GM12891 (cell line): ENCODE results near the gene RNU1-4.
"Not testable (repeated sequence)": the region's sequence is repeated elsewhere in the genome, so short reads cannot be mapped to it uniquely, and the experiment has no call there.

Experiments used
- DNase-seq: peaks from one replicate; pipeline ENCODE4 v3.0.0; 2011; ENCODE audit warnings: low spot score; ENCODE audit not compliant: insufficient read length
- FAIRE-seq: peaks from 2 replicates; lab custom pipeline; 2011; peaks lifted over from hg19 to GRCh38; lab: Jason Lieb, UNC

Gene RNU1-4

DNA sequence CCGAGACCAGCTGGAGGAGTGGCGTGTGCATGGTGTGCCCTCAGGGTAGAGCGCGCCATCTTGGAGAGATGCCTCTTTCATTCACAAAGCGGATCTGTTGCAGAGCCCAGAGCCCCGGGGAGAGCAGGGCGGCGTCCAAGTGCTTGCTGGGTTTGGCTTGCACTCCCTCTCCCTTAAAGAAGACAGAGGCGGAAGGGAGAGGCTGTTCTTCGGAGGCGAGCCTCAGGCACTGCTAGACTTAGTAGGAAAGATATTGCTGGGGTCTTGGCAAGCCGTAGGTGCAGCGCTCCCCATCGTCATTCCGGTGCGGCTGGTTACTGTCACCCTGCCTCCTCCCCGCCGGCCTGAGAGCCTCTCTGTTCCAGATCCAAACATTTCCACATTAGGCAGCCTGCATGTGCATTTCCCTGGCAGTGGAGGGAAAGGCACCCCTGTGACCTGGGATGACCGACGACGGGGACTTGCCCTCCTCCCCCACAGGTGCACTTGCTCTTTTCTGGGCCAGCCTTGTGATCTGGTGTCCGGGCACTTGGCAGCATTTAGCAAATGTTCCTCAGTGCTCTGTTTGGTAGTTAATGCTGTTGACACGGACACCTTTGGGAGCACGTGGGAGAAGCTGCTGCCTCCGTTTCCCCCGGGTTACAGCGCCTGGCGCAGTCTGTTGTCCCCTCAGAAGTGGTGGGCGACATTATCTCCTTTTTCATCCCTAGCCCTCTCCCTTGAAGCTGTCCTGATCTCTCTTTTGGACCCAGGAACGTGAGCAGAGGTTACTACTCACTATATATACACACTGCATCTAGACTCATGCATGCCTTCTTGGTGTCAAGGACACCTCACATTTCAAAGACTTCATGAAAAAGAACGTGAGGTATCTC, 25.7 kb downstream of the RNU1-4 start:
- not testable (repeated sequence) for DNase-seq, FAIRE-seq

DNA sequence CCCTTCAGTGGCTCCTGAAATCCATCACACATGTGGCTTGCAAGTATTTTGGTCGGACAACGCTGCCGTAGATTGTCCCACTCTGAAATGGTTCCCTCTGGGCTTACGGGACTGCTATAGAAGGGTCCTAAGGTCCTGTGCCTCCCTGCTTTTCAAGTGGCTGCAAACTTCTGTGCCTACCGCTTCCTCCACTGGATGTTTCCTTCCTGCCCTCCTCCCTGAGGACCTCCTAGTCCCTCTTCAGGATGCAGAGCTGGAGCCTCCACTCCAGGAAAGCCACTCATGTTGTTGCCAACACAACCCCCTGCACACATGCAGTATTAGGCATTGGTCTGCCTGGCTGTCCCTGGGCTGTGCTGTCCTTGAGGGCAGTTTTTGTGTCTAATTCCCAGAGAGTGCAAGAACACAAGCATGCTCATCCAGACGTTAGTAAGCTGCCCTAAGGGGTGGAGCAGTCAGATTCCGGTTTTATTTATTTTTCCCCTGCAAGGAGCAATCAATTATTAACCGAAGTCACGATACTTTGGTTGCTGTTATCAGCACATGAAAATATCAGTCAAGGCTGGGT, 26.5 kb downstream of the RNU1-4 start:
- not testable (repeated sequence) for DNase-seq, FAIRE-seq

DNA sequence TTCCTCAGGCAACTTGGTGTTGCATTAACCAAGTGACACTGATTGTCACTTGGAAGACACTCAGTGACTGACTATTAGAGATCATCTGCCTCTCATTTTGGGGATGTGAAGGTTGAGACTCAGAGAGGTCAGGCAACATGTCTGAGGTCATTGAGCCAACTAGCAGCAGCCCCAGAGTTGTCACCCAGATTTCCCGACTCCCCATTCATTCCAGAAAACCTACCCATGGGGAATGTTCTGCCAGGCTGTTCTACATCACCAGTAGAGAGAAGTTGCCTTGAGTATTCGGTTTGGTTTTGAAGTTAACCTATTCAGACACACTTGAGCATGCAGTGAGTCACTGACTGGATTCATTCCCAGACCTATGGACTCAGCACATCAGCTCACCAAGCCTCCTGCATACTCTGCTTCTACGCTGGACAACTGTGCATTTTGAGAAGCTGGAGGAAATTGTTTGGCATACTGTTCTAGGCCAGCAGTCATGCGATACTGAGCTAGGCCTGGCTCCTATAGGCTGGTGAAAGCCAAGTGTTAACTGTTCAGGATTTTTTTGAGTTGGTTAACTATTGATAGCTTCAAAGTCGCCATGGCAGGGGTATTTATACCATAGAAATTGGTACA, 29.9 kb downstream of the RNU1-4 start:
- not testable (repeated sequence) for DNase-seq, FAIRE-seq

DNA sequence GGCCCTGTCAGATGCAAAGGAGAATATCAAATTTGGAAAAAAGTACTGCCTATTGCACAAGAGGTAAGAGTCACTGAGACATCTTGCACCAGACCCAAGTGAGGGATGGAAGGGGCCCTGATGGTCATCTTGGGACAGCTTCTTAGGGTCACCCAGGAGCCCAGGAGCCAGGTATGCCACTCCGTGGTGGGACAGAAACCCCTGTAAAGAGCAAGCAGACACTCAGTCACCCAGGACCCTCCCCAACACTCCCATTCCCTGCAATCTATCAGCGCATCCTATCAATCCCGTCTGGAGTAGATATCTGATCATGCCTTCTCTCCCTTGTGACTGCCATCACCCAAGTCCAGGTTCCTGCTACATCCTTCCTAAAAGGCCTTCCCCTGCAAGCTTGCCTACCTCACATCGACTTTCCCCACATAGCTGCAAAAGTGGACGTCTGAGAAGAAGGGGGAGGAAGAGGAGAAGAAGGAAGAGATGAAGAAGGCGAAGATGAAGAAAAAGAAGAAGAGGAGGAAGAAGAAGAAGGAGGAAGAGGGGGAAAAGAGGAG, 30.7 kb downstream of the RNU1-4 start:
- not testable (repeated sequence) for DNase-seq, FAIRE-seq

GRCh38 chr1:16772275-16773204, 32.2 kb downstream of the RNU1-4 start:
- not testable (repeated sequence) for FAIRE-seq, DNase-seq

GRCh38 chr1:16773205-16773596, 32.9 kb downstream of the RNU1-4 start:
- DNase-seq, FAIRE-seq: not testable (repeated sequence)

DNA sequence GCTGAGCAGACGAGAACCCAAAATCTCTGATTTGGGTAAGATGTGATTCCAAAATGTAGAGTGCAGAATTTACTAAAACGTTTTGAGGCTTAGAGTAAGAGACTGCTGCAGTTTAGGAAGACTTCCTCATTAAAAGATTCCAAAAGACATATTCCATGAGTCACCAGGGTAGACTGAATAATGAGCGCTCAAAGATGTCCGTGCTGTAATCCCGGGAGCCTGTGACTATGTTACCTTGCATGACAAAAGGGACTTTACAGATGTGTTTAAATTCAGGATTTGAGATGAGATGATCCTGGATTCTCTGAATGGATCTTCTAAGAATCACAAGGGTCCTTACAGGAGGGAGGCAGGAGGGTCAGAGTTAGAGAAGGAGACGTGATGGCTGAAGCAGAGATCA, 33.4 kb downstream of the RNU1-4 start:
- FAIRE-seq: not testable (repeated sequence)

GRCh38 chr1:16774773-16775172, 34.5 kb downstream of the RNU1-4 start:
- FAIRE-seq, DNase-seq: not testable (repeated sequence)

More for the DNA sequence above, 33.4 kb downstream of the RNU1-4 start:
- not testable (repeated sequence) for DNase-seq

DNA sequence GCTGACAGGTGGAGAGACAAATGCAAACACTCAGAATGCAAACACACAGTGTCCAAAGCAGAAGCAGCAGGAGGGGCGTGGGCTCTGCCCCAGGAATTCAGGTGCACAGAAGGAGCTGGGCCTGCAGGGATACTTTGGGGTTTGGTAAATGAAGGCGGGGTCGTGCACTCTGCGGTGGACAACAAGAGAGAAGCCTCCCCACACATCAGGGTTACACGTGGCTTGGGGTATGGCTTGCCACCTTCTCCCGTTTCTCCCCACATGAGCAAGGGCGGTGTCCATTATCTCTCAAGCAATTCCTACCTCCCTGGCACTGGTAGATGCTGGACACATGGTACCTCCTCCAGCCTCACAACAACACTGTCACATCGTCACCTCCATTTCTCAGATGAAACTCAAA, 35.0 kb downstream of the RNU1-4 start:
- not testable (repeated sequence) for DNase-seq
- FAIRE-seq: peak; percentile 13

DNA sequence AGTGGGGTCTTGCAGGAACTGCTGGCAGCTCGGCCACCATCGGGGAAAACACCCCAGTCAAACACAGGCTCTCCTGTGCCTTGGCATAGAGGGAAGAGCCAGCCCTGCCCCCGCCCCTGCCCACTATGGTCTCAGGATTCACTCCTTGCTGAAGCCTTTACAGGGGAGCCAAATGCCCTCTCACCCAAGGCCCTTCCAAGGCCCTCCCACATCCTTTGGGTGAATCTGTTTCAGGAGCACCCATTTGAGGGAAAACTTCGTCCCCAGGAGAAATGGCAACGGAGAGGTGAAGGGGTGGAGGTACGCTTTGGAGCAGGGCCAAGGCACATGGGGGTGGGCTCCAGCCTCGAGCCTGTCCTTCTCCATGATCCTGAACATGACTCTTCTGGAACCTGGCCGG, 35.9 kb downstream of the RNU1-4 start:
- DNase-seq, FAIRE-seq: not testable (repeated sequence)

- DNase-seq, FAIRE-seq: not testable (repeated sequence)
These were observed 36.5 kb downstream of the RNU1-4 start for GRCh38 chr1:16776835-16777234.

DNA sequence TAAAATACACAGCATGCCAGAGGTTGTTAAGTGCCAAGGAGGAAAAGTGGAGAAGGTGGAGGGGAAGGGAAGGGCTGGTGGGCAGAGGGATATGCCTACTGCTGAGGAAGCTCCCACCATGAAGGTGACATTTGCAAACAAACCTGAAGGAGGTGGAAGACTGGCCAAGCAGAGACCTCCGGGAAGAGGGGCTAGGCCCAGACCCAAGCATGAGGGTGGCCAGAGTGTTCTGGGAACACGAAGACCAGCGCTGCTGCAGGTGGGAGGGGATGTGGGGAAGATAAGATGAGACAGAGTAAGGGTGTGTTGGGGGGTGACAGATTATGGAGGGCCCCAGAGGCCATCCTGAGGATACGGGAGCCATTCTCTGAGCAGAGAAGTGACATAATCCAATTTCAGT, 37.5 kb downstream of the RNU1-4 start:
- not testable (repeated sequence) for FAIRE-seq

GRCh38 chr1:16779525-16779924, 39.2 kb downstream of the RNU1-4 start:
- not testable (repeated sequence) for DNase-seq, FAIRE-seq

More for the DNA sequence above, 37.5 kb downstream of the RNU1-4 start:
- DNase-seq: not testable (repeated sequence)

GRCh38 chr1:16781033-16781432, 40.7 kb downstream of the RNU1-4 start:
- not testable (repeated sequence) for DNase-seq, FAIRE-seq

DNA sequence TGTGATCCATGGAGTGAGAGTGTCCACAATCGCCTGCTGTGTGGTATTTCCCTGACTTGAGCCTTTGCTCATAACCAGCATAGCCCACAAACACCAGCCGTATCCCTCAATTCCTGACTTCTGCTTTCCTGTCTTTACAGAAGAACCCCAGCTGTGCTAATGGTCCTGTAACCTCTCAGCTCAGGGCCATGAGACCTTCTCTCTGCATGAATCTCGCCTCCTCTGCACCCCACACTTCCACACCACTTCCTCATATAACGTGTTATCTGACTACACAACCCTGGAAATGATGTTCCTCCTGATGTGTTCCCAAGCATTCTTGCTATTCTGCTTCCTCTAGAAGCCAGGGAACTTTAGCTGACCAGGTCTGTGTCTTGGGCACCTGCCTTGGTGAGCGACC, 41.3 kb downstream of the RNU1-4 start:
- DNase-seq, FAIRE-seq: not testable (repeated sequence)

GRCh38 chr1:16784955-16785354, 44.6 kb downstream of the RNU1-4 start:
- FAIRE-seq, DNase-seq: not testable (repeated sequence)

GRCh38 chr1:16786362-16786761, 46.0 kb downstream of the RNU1-4 start:
- not testable (repeated sequence) for FAIRE-seq, DNase-seq

GRCh38 chr1:16787175-16787574, 46.9 kb downstream of the RNU1-4 start:
- not testable (repeated sequence) for FAIRE-seq, DNase-seq

- DNase-seq, FAIRE-seq: not testable (repeated sequence)
These were observed 47.4 kb downstream of the RNU1-4 start for GRCh38 chr1:16787711-16788110.
